Ovary (tissue), 9 donors: Measurements from ENCODE around the gene CLEC11A. TPM values are rescaled to one million over a fixed set of nuclear protein-coding genes. Genes with fewer than 3 reads are reported as not detected.
"Not testable (repeated sequence)": the region's sequence is repeated elsewhere in the genome, so short reads cannot be mapped to it uniquely, and the experiment has no call there.

ENCODE experiments used
- DNase-seq, 5 donors: peaks; one replicate each; pipeline ENCODE4 v3.0.0-alpha.2; 2019 to 2020
- H3K27ac ChIP-seq, 2 donors: fragments of 200-600 bp; one replicate each; pipeline versions ENCODE4 v1.5.1 to v1.8.0; 2019 to 2022
- H3K27me3 ChIP-seq: fragments of 200-600 bp; one replicate; pipeline ENCODE4 v1.8.0; 2022
- H3K36me3 ChIP-seq: fragments of 200-600 bp; sonication (generic); one replicate; pipeline ENCODE4 v1.5.1; 2019
- H3K4me1 ChIP-seq: one replicate; pipeline ENCODE4 v1.8.1; 2013; ENCODE audit warnings: mild to moderate bottlenecking, moderate library complexity; ENCODE audit not compliant: insufficient read depth
- H3K4me3 ChIP-seq: fragments of 200-600 bp; sonication (generic); one replicate; pipeline ENCODE4 v1.5.1; 2017
- H3K9me3 ChIP-seq, 2 donors: fragments of 200-600 bp in 1 of 2; sonication (generic) in 1 of 2; one replicate each; pipeline versions ENCODE4 v1.5.1 to v1.8.1; 2013 to 2019; ENCODE audit warnings: mild to moderate bottlenecking in 1 of 2, moderate library complexity in 1 of 2
- CTCF ChIP-seq, 3 donors: fragments of 450-650 bp in 2 of 3; fragments of 200-600 bp in 1 of 3; IDR thresholded peaks; one replicate each; pipeline versions ENCODE4 v1.5.1 to v1.8.0; 2016 to 2022; ENCODE audit warnings: antibody characterized with exemption in 3 of 3, mild to moderate bottlenecking in 1 of 3
- EP300 ChIP-seq: sonication (generic); formaldehyde crosslinking; IDR thresholded peaks from one replicate; pipeline ENCODE4 v1.6.1; 2017; ENCODE audit warnings: antibody characterized with exemption
- POLR2A ChIP-seq: fragments of 450-650 bp; IDR thresholded peaks from one replicate; pipeline ENCODE4 v1.6.1; 2017; ENCODE audit warnings: antibody characterized with exemption, mild to moderate bottlenecking, moderate library complexity
- WGBS, 3 donors: extraction: QIAGEN DNeasy Blood & Tissue Kit in 1 of 3; methylation state at CpG; one replicate each; pipeline versions ENCODE4 v1.1.5 to v1.1.7; 2013 to 2017; 5-methylcytosine and 5-hydroxymethylcytosine counted together
- intact Hi-C, 4 donors: fragments of 100-400 bp; cut with DNase I; formaldehyde crosslinking; loops; one replicate each; pipeline versions ENCODE4 v1.11.0 to v1.15.1; 2022 to 2023
- polyA plus RNA-seq, 2 donors: library from polyadenylated mRNA; stranded (reverse); fragments of 200-250 nt in 1 of 2; fragments of 350-450 nt in 1 of 2; fragmentation: Illumina TruSeq in 1 of 2; extraction: RNeasy Lipid Tissue Mini Kit (QIAGEN cat#74804) in 1 of 2; gene quantifications; one replicate each; pipeline ENCODE4 v1.2.3, GENCODE V29; 2013 to 2014
- total RNA-seq, 7 donors: library from RNA; depleted of rRNA in 2 of 7; stranded (reverse); fragments of >200 nt in 2 of 7; fragmentation: NEBNext Ultra II Directional in 3 of 7; extraction: Animal tissue kit (Norgen Biotek cat#: 25700) in 3 of 7; gene quantifications; one replicate each; pipeline versions ENCODE4 v1.1.0 to v1.2.4, GENCODE V29; 2016 to 2023
- donor health status: DM: no; HTN: no; CAD: no; lungs with moderate emphysema.
- donor health status: DM: no; HTN: no; CAD: no.
- donor health status: Bipolar disorder and iron deficiency.
- donor health status: DM: yes; HTN: yes; CAD: no.
- donor health status: DM: no; HTN: no; CAD: no.
- donor health status: DM: yes; HTN: yes; CAD: no.

Gene CLEC11A
- total and polyA plus RNA-seq, 9 donors: 3.8 to 120 (median 27.9) TPM

- Histone ChIP-seq H3K4me3 (no peak overlapping the region), H3K4me1 (no peaks in the 10 kb centered on the region), H3K9me3 (no peaks in the 10 kb centered on the region), H3K36me3 (no peaks in the 10 kb centered on the region), H3K27ac (no peak overlapping the region), H3K27me3 (no peaks in the 10 kb centered on the region)
- no peak for DNase-seq
- TF ChIP-seq CTCF (IDR thresholded peaks at IDR 0.05): no peak
- no peak for TF ChIP-seq EP300
- no peak for TF ChIP-seq POLR2A
- WGBS, 3 donors: 54 to 70% (median 68%) methylated on average over 10 of the region's 10 CpGs
- intact Hi-C loops: no loop called here
Observed at GRCh38 chr19:50745221-50745620, 22.1 kb downstream of the CLEC11A start.

GRCh38 chr19:50747141-50747540, 24.0 kb downstream of the CLEC11A start:
- DNase-seq, H3K36me3 ChIP-seq, H3K27me3 ChIP-seq, H3K4me3 ChIP-seq, H3K27ac ChIP-seq, H3K9me3 ChIP-seq, intact Hi-C loops, H3K4me1 ChIP-seq: not testable (repeated sequence)
- 82 to 88% (median 84%) methylated on average over 14 of the region's 14 CpGs for WGBS, 3 donors

- TF ChIP-seq EP300 (no peak), CTCF (IDR thresholded peaks at IDR 0.05) (no peak), POLR2A (no peak)
- Histone ChIP-seq H3K9me3 (no peaks in the 10 kb centered on the region), H3K4me3 (no peak overlapping the region), H3K4me1 (no peaks in the 10 kb centered on the region), H3K27ac (no peak overlapping the region), H3K27me3 (no peaks in the 10 kb centered on the region), H3K36me3 (no peaks in the 10 kb centered on the region)
- WGBS, 3 donors: 26 to 46% (median 28%) methylated on average over 6 of the region's 6 CpGs
- intact Hi-C loops: no loop called here
- DNase-seq: no peak
Observed at GRCh38 chr19:50749490-50749889, 26.3 kb downstream of the CLEC11A start.

- no peak overlapping the region for H3K4me3 ChIP-seq
- no peak overlapping the region for H3K27ac ChIP-seq
- H3K27me3 ChIP-seq: no peaks in the 10 kb centered on the region
- H3K36me3 ChIP-seq: no peaks in the 10 kb centered on the region
- no peaks in the 10 kb centered on the region for H3K4me1 ChIP-seq
- TF ChIP-seq EP300 (no peak), CTCF (IDR thresholded peaks at IDR 0.05) (no peak), POLR2A (no peak)
- intact Hi-C loops: no loop called here
- no peak for DNase-seq
- 29 to 42% (median 33%) methylated on average over 15 of the region's 15 CpGs for WGBS, 3 donors
- H3K9me3 ChIP-seq: no peaks in the 10 kb centered on the region
Observed at GRCh38 chr19:50750010-50750409, 26.8 kb downstream of the CLEC11A start.

- TF ChIP-seq EP300: no peak
- no peak for TF ChIP-seq CTCF (IDR thresholded peaks at IDR 0.05)
- TF ChIP-seq POLR2A: no peak
- H3K36me3 ChIP-seq: no peaks in the 10 kb centered on the region
- WGBS, 3 donors: 83 to 89% (median 85%) methylated on average over 4 of the region's 4 CpGs
- H3K27ac ChIP-seq: no peak overlapping the region
- intact Hi-C loops: no loop called here
- H3K27me3 ChIP-seq: no peaks in the 10 kb centered on the region
- H3K4me3 ChIP-seq: no peak overlapping the region
- DNase-seq: no peak
- no peaks in the 10 kb centered on the region for H3K4me1 ChIP-seq
- H3K9me3 ChIP-seq: no peaks in the 10 kb centered on the region
Observed at GRCh38 chr19:50753879-50754278, 30.7 kb downstream of the CLEC11A start.

GRCh38 chr19:50756244-50756643, 33.1 kb downstream of the CLEC11A start:
- WGBS, 3 donors: 66 to 69% (median 68%) methylated on average over 8 of the region's 8 CpGs
- H3K36me3 ChIP-seq, H3K4me1 ChIP-seq, H3K27ac ChIP-seq, H3K4me3 ChIP-seq, H3K27me3 ChIP-seq, intact Hi-C loops, DNase-seq, H3K9me3 ChIP-seq: not testable (repeated sequence)

GRCh38 chr19:50757624-50758023, 34.5 kb downstream of the CLEC11A start:
- H3K27me3 ChIP-seq, H3K36me3 ChIP-seq: not testable (repeated sequence)
- 83 to 86% (median 84%) methylated on average over 3 of the region's 3 CpGs for WGBS, 3 donors

GRCh38 chr19:50759076-50759475, 35.9 kb downstream of the CLEC11A start:
- WGBS, 3 donors: 66 to 75% (median 68%) methylated on average over 13 to 18 of the region's 18 CpGs
- H3K4me3 ChIP-seq, H3K27ac ChIP-seq, DNase-seq, H3K27me3 ChIP-seq, H3K9me3 ChIP-seq, H3K36me3 ChIP-seq, H3K4me1 ChIP-seq, intact Hi-C loops: not testable (repeated sequence)

More at GRCh38 chr19:50757624-50758023, 34.5 kb downstream of the CLEC11A start:
- H3K9me3 ChIP-seq, H3K4me3 ChIP-seq, H3K27ac ChIP-seq, H3K4me1 ChIP-seq, intact Hi-C loops, DNase-seq: not testable (repeated sequence)
